Activated gamma-delta T cell treated with Interleukin-2 at 50 U/mL for 16 hours (primary cell): Measurements from ENCODE around the gene CYP2C18.
"Not testable (repeated sequence)": the region's sequence is repeated elsewhere in the genome, so short reads cannot be mapped to it uniquely, and the experiment has no call there.

ENCODE experiments used
- DNase-seq: peaks from one replicate; pipeline ENCODE4 v3.0.0-alpha.2; 2020

The CYP2C18 gene

DNA sequence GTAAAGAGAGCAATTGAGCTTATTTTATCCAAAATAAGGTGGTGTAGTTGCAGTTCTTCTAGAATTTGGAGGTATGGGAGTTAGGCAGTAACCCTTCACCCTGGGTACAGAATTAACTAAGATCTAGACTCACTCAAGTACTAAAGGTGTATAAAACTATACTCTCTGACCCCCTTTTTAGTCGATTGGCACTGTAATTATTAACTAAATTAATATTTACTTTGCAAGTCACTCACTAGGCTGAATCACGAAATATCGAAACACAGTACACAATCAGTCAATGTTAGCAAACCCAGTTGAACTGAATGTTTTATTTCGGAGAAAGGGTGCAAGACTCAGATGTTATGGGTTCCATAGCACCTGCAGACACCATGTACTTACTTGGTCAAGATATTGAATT lies 64.3 kb downstream of the CYP2C18 start:
- no peak for DNase-seq

DNA sequence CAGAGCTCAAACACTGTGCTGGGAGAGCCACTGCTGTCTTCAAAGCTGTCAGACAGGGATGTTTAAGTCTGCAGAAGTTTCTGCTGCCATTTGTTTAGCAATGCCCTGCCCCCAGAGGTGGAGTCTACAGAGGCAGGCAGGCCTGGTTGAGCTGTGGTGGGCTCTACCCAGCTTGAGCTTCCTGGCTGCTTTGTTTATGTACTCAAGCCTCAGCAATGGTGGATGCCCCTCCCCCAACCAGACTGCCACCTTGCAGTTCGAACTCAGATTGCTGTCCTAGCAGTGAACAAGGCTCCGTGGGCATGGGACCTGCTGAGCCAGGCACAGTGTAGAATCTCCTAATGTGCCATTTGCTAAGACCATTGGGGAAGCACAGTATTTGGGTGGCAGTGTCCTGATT lies 74.4 kb downstream of the CYP2C18 start:
- no peak for DNase-seq

DNA sequence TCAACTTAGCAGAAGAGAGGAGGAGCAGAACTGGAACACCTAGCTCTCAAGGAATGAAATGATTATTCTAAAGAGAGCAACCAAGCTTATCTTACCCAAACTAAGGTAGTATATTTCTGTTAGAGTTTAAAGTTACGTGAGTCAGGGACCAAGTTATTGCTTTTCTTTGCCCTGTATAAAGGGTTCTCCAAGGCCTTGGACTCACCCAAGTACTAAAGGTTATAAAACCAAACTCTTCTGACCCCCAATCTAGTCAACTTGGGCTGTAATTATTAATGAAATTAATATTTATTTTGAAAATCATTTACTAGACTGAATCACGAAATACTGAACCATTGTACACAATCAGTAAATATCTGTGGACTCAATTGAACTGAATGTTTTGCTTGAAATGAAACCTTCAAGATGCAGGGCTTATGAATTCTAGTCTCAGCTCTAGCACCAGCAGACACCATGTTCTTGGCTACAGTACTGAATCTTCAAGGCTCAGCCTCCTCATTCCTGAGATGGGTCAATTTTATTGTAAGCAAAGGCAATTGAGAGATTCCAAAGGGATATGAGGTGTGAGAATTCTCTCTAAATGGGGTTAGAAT lies 77.2 kb downstream of the CYP2C18 start:
- DNase-seq = no peak

DNA sequence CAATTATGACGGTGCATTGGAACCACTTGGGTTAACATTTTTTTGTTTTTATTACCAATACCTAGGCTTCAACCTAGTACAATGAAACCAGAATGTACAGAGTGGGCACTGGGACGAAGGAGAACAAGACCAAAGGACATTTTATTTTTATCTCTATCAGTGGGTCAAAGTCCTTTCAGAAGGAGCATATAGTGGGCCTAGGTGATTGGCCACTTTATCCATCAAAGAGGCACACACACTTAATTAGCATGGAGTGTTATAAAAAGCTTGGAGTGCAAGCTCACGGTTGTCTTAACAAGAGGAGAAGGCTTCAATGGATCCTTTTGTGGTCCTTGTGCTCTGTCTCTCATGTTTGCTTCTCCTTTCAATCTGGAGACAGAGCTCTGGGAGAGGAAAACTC lies 78.9 kb downstream of the CYP2C18 start, which contains the start of gene CYP2C19:
TSS of gene CYP2C19 (plus strand) at position 289 of the 400 bp plus-strand sequence. CDS start at position 314, 25 bp downstream.
- DNase-seq = no peak

DNA sequence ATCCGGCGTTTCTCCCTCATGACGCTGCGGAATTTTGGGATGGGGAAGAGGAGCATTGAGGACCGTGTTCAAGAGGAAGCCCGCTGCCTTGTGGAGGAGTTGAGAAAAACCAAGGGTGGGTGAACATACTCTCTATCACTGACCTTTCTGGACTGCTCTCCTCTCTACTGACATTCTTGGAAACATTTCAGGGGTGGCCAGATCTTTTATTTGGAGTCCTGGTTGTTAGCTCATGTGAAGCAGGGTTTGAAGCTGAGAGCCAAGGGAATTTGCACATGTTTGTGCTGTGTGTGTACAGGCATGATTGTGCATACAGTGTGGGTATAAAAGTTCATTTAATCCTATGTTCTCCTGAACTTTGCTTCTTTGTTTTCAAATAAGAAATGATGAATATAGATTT lies 91.9 kb downstream of the CYP2C18 start:
- not testable (repeated sequence) for DNase-seq

DNA sequence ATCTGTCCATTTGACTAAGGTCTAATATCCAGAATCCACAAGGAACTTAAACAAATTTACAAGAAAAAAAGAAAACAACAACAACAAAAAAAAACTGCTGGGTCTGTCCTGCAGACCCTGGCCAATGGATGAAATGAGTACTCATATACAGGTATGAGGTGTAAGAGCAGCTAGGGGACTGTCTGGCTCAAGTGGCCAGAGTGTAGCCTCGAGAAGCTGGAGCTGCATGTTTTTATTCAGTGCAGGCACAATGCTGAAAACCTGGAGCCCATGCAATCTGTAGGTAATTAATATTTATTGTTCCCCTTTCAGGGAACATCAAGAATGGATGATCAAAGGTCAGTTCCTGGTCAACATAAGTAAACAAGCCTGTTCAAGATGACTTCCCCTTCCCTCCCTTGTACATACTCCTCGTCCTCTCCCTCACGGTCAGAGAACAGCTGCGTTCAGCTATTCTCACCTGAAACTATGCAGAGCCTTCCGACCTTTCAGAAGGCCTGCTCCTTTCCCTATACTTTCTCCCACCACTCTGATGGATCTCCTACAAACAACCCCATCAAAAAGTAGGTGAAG lies 94.4 kb downstream of the CYP2C18 start:
- no peak for DNase-seq

DNA sequence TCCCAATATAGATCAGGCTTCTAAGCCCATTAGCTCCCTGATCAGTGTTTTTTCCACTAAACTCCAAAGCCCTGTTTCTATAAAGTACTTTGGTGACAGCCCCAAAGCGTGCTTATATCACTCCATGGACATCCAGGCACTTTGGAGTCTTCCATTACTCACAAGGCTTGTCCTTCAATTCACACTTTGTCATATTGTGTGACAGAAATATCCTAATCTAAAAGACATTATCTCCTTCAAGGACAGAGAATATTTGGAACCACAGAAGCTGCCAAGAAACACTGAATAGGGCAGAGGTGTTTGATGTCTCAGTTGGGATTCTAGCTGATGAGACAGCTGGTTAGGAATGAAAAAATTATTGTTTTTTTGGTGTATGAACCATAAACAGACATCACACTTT lies 97.3 kb downstream of the CYP2C18 start:
- DNase-seq = no peak

- no peak for DNase-seq
These were observed 100.7 kb downstream of the CYP2C18 start for GRCh38 chr10:94784256-94784655.

GRCh38 chr10:94785211-94785610 lies 101.7 kb downstream of the CYP2C18 start:
- no peak for DNase-seq
